KMS-11 (cell line): ENCODE results near the gene ELMO1.

ENCODE experiments used
- H2AFZ ChIP-seq: fragments of 200-600 bp; sonication (generic); 2 replicates; pipeline ENCODE4 v1.6.1; 2016; ENCODE audit warnings: antibody characterized with exemption, mixed run types, low read depth
- H3K27ac ChIP-seq: fragments of 200-600 bp; sonication (generic); 2 replicates; pipeline ENCODE4 v1.6.1; 2016; ENCODE audit warnings: mild to moderate bottlenecking, mixed run types
- H3K27me3 ChIP-seq: fragments of 200-600 bp; sonication (generic); 2 replicates; pipeline ENCODE4 v1.6.1; 2017; ENCODE audit warnings: mild to moderate bottlenecking, low read depth, mixed run types, moderate library complexity; ENCODE audit not compliant: insufficient read depth
- H3K36me3 ChIP-seq: fragments of 200-600 bp; sonication (generic); 2 replicates; pipeline ENCODE4 v1.6.1; 2017; ENCODE audit warnings: mild to moderate bottlenecking, mixed run types; ENCODE audit not compliant: insufficient read depth
- H3K4me1 ChIP-seq: fragments of 200-600 bp; sonication (generic); 2 replicates; pipeline ENCODE4 v1.6.1; 2016; ENCODE audit warnings: mild to moderate bottlenecking, low read depth, mixed run types; ENCODE audit not compliant: poor library complexity, severe bottlenecking
- H3K4me2 ChIP-seq: fragments of 200-600 bp; sonication (generic); 2 replicates; pipeline ENCODE4 v1.7.0; 2016; ENCODE audit warnings: mild to moderate bottlenecking, mixed run types
- H3K4me3 ChIP-seq: fragments of 200-600 bp; sonication (generic); IDR thresholded peaks from 2 replicates; pipeline ENCODE4 v1.6.1; 2017; ENCODE audit warnings: low read depth, low read length, mixed read lengths; ENCODE audit not compliant: insufficient read depth
- H3K79me2 ChIP-seq: fragments of 200-600 bp; sonication (generic); 2 replicates; pipeline ENCODE4 v1.6.1; 2016; ENCODE audit warnings: low read depth, mixed run types; ENCODE audit not compliant: insufficient read depth
- H3K9ac ChIP-seq: fragments of 200-600 bp; sonication (generic); 2 replicates; pipeline ENCODE4 v1.6.1; 2016; ENCODE audit warnings: mild to moderate bottlenecking, mixed run types
- H4K20me1 ChIP-seq: fragments of 200-600 bp; sonication (generic); 2 replicates; pipeline ENCODE4 v1.6.1; 2016; ENCODE audit warnings: mild to moderate bottlenecking, mixed run types; ENCODE audit not compliant: insufficient read depth
- CTCF ChIP-seq: fragments of 200-600 bp; sonication (generic); conservative IDR thresholded peaks from 2 replicates; pipeline ENCODE4 v1.6.1; 2017; ENCODE audit warnings: low read depth, mild to moderate bottlenecking, antibody characterized with exemption, low read length, moderate library complexity, mixed read lengths

Gene ELMO1

DNA sequence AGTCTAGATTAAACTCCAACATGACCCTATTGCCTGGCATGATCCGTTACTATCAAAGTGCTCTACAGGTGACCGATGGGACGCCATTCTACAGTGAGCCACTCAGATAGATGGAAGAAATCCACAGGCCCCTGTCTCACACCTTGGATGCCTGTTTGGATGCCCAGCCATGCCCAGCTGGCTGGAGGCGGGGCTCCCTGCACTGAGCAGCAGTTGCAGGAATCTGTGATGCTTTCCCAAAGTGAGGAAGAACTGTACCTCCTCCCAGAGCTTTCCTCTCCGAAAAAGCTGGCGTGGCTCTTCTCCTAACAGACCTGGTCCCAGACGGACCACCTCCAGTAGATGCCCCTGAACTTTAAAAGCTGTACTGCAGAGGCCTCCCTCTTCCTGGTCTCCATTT, 253.3 kb downstream of the ELMO1 start:
- Histone ChIP-seq H3K4me1 (peaks cover under 1% of the 10 kb centered on the region), H3K4me3 (no peak overlapping the region), H3K36me3 (no peaks in the 10 kb centered on the region), H3K9ac (no peak overlapping the region), H2AFZ (no peak overlapping the region), H4K20me1 (no peaks in the 10 kb centered on the region), H3K79me2 (no peaks in the 10 kb centered on the region), H3K27ac (no peak overlapping the region), H3K4me2 (no peak overlapping the region), H3K27me3 (no peaks in the 10 kb centered on the region)
- no peak for TF ChIP-seq CTCF

- Histone ChIP-seq H3K36me3 (no peaks in the 10 kb centered on the region), H3K27me3 (no peaks in the 10 kb centered on the region), H3K27ac (no peak overlapping the region), H4K20me1 (no peaks in the 10 kb centered on the region), H3K4me2 (no peak overlapping the region), H3K79me2 (no peaks in the 10 kb centered on the region), H3K4me1 (no peaks in the 10 kb centered on the region), H2AFZ (no peak overlapping the region), H3K4me3 (no peak overlapping the region), H3K9ac (no peak overlapping the region)
- no peak for TF ChIP-seq CTCF
Observed at GRCh38 chr7:37194943-37195342, 253.7 kb downstream of the ELMO1 start.

DNA sequence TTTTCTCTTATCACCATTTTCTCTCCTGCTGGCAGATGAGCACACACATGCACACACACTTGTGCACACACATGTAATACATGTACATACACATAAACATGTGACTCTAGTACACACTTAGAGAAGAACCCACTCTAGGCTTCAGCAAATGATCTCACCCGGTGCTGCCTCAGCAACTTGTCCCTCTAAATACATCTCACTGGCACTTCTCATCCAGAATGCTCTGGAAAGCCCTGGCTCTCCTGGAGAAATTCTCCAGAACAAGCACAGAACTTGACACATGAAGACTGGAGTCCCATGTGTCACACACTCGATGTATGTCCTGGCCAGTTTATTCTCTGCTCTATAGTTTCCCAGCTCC, 254.9 kb downstream of the ELMO1 start:
- H3K27me3 ChIP-seq = no peaks in the 10 kb centered on the region
- H3K9ac ChIP-seq = no peak overlapping the region
- no peak overlapping the region for H3K27ac ChIP-seq
- no peaks in the 10 kb centered on the region for H3K79me2 ChIP-seq
- H2AFZ ChIP-seq = no peak overlapping the region
- no peaks in the 10 kb centered on the region for H3K4me1 ChIP-seq
- no peaks in the 10 kb centered on the region for H3K36me3 ChIP-seq
- H4K20me1 ChIP-seq = no peaks in the 10 kb centered on the region
- TF ChIP-seq CTCF = no peak
- no peak overlapping the region for H3K4me2 ChIP-seq
- H3K4me3 ChIP-seq = no peak overlapping the region

DNA sequence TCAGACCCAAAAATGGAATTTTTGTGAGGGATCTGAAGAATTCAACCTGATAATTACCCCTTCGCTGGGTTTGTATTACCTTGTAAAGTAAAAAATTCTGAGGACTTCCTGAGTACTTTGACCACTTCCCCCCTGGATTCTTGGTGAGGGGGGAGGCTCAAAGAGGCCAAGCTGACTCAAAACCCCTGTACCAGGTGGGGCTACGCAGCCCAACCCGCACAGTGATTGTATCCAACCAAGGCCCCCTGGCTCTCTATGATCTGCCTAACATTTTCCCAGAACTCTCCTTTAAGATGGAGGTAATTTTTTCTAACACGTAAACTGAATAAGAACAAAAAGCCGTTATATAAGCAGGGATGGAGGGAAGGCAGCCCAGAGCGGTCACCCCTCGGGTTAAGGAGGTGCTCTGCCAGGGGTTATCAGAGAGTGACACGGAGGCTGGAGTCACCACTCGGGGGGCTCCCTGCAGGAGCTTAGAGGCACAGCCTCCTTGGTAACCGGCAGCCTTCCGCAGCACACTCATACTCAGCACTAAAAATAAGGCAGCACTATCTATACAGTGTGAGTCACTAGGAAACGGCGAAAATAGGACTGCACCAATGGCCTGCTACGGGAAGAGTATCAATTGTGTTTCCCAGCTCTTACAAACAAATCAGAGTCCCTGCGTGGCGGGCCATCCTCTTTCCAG, 255.4 kb downstream of the ELMO1 start:
- Histone ChIP-seq H3K27me3 (no peaks in the 10 kb centered on the region), H2AFZ (no peak overlapping the region), H4K20me1 (no peaks in the 10 kb centered on the region), H3K4me3 (no peak overlapping the region), H3K9ac (no peak overlapping the region), H3K4me1 (no peaks in the 10 kb centered on the region), H3K4me2 (no peak overlapping the region), H3K27ac (no peak overlapping the region), H3K36me3 (no peaks in the 10 kb centered on the region), H3K79me2 (no peaks in the 10 kb centered on the region)
- TF ChIP-seq CTCF = no peak
